ENCODE measurements around the gene AFAP1.
"Not testable (repeated sequence)": the region's sequence is repeated elsewhere in the genome, so short reads cannot be mapped to it uniquely, and the experiment has no call there.

AFAP1 gene

GRCh38 chr4:7944599-7945220 lies 5.0 kb upstream of the AFAP1 start:
- ChIA-PET CTCF (interaction anchor here (1.9 kb wide), 1 partner anchor 141 kb away, joined by 7 read pairs; no protein-coding TSS in a partner anchor), POLR2A (interaction anchor here (1.3 kb wide), 1 partner anchor 12 kb away, joined by 3 read pairs; no protein-coding TSS in a partner anchor)
- H3K4me1 ChIP-seq (ENCODE audit: control insufficient read depth, insufficient read depth, low read length) = no peaks in the 10 kb centered on the region
- no peak for TF ChIP-seq ZSCAN18 (tag by site-specific recombination; IDR thresholded peaks at IDR 0.05)
- no peak for TF ChIP-seq ZNF202 (tag by site-specific recombination; IDR thresholded peaks at IDR 0.05; ENCODE audit: borderline replicate concordance)
- TF ChIP-seq ZNF121 (tag by site-specific recombination; IDR thresholded peaks at IDR 0.05) = no peak
- TF ChIP-seq ZNF292 (tag by site-specific recombination; IDR thresholded peaks at IDR 0.05; ENCODE audit: borderline replicate concordance, low read depth) = no peak
- no peak for TF ChIP-seq FEZF1 (tag by site-specific recombination; IDR thresholded peaks at IDR 0.05)
- no peak for TF ChIP-seq ZNF175 (tag by site-specific recombination; IDR thresholded peaks at IDR 0.05)
- TF ChIP-seq ZBTB21 (tag by site-specific recombination; IDR thresholded peaks at IDR 0.05) = no peak
- no peak for TF ChIP-seq ZNF561 (tag by site-specific recombination; IDR thresholded peaks at IDR 0.05; ENCODE audit: borderline replicate concordance)
- TF ChIP-seq ZNF239 (tag by site-specific recombination; IDR thresholded peaks at IDR 0.05) = no peak
- no peak for TF ChIP-seq ZNF704 (tag by site-specific recombination; IDR thresholded peaks at IDR 0.05)
- TF ChIP-seq ZNF610 (tag by site-specific recombination; IDR thresholded peaks at IDR 0.05; ENCODE audit: borderline replicate concordance) = no peak
- no peak for TF ChIP-seq PRDM1 (tag by site-specific recombination; IDR thresholded peaks at IDR 0.05)
- no peak for TF ChIP-seq YY1 (tag by site-specific recombination; IDR thresholded peaks at IDR 0.05)
- TF ChIP-seq ZNF624 (tag by site-specific recombination; IDR thresholded peaks at IDR 0.05) = no peak
- TF ChIP-seq ZNF302 (tag by site-specific recombination; IDR thresholded peaks at IDR 0.05; ENCODE audit: low read depth) = no peak
- TF ChIP-seq ZBTB11 (tag by site-specific recombination; conservative IDR thresholded peaks at IDR 0.05; ENCODE audit: low read depth) = no peak
- TF ChIP-seq ZEB2 (tag by site-specific recombination; IDR thresholded peaks at IDR 0.05) = no peak
- no peaks in the 10 kb centered on the region for H3K36me3 ChIP-seq (ENCODE audit: control insufficient read depth in 2 of 2, insufficient read depth in 1 of 2, low read length in 2 of 2)
- H3K27ac ChIP-seq (ENCODE audit: extremely low read depth, low read depth, low read length) = no peak overlapping the region
- H3K9me3 ChIP-seq (ENCODE audit: control insufficient read depth, insufficient read depth, low read depth, low read length) = no peaks in the 10 kb centered on the region
- no peak overlapping the region for H3K4me3 ChIP-seq (ENCODE audit: low read depth, low read length)

- CTCF ChIA-PET = interaction anchor here (0.6 to 0.7 kb wide), 2 partner anchors 28 to 139 kb away, joined by 4 to 5 read pairs; no protein-coding TSS in a partner anchor
- H3K4me3 ChIP-seq (ENCODE audit: low read depth, low read length); H3K36me3 ChIP-seq (ENCODE audit: control insufficient read depth in 2 of 2, insufficient read depth in 1 of 2, low read length in 2 of 2); POLR2A ChIA-PET; H3K9me3 ChIP-seq (ENCODE audit: control insufficient read depth, insufficient read depth, low read depth, low read length); H3K4me1 ChIP-seq (ENCODE audit: control insufficient read depth, insufficient read depth, low read length); H3K27ac ChIP-seq (ENCODE audit: extremely low read depth, low read depth, low read length): not testable (repeated sequence)
These were observed 4.0 kb upstream of the AFAP1 start for GRCh38 chr4:7943688-7944087.
